Activated CD8-positive, alpha-beta memory T cell treated with anti-CD3 and anti-CD28 coated beads, Interleukin-2, amount 50 U/mL, for 48 hours (primary cell): Measurements from ENCODE around the gene INAFM2.

Experiments
- DNase-seq: peaks from one replicate; pipeline ENCODE4 v3.0.0-alpha.2; 2020

Gene INAFM2

DNA sequence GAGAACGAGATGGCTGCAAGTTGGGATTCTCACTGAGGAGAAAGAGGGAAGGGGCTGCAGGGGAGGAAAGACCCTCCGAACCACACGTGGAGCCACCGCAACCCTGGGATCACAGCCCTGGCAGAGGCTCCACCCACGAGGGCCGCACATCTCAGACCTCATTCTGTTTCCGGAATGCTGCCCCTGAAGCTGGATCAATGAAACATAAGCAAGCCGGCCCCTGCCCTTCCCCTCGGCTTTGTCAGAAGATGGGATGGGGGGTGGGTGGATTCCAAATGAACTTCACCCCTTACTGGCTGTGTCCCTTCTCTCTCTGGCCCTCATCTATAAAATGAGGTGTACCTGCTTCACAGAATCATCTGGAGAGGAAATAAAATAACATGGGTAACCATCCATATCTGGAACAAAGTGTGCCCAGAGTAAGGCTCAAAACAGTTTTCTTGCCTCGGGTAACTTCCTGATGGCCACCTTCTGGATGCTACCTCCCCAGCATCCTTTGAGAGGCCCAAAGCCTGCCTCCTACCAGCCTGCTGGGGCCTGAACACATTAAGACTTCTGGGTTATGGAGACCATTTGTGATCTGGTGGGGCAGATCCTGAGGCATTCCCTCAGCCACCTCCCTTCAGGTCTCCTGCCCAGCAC is 21.9 kb downstream of the INAFM2 start:
- no peak for DNase-seq

DNA sequence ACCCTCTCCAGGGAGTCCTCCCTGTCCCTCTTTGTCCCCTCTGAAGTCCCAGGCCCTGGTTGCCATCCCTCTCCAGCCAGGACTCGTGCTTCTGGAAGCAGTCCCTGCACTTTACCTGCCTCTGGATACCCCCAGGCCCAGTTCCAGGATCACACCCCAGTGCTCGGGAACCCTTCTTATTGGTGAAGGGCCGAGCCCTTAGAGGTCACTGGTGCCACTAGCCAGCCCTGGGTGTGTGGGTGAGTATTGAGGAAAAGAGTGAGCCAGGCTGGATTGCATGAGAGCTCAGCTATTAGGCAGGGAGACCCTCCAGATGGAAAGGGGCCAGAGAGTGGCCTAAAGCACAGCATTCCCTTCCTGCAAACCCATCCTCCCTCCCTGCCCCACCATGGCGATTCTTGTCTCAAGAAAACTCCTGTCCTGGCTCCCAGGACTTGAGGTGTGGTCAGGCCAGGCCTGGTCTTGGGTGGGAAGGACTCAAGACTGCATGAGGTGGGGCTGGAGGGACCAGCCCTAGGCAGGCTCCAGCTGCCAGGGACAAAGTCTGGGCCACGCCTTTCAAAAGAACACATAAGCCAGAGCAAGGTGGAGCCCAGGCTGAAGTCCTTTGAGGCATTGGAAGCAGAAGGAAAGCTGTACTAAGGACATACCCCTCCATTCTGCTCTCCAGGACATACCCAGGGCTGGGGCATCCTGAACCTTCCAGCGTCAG is 22.5 kb downstream of the INAFM2 start:
- no peak for DNase-seq

DNA sequence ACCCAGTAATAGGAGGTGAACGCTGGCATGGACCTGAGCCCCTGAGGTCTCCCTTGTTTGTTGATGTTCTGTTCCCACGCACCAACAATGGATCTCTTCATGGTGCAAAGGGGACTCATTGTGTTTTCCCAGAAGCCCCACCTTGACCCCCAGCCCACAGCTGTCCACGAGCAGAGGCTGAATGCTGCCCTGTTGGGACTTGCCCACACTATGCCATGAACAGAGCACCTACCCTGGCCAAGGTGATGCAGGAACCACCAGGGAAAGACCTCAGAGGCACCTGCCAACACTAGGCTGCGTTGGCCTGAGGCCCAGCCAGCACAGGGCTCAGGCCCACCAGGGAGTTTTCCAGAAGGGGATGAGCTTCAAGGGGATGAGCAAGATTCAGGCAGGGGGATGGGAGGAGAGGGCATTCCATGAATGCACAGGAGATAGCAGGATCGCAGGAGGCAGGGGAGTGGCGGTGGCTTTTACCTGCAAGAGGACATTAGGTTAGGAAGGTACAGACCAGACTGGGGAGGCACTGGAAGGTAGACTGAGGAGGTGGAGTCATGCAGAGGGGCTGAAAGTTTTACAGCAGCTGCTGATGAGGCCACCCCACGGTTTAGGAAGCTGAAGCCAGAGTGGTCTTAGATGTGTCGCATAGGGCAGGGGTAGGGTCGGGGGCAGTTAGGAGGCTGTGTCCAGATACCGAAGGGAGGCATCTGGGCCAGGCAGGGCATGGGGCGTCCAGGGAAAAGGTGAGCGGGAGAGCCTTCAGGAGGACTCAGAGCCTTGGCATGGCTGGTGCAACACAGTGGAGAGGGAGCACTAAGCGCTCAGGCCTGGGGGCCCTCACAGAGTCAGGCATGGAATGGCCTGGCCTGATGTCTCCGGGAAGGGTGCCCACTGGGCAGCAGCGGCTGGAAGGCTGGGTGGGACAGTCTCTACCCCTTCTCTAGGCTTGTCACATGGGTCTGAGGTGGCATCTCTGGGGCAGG is 23.4 kb downstream of the INAFM2 start:
- DNase-seq, result no peak

DNA sequence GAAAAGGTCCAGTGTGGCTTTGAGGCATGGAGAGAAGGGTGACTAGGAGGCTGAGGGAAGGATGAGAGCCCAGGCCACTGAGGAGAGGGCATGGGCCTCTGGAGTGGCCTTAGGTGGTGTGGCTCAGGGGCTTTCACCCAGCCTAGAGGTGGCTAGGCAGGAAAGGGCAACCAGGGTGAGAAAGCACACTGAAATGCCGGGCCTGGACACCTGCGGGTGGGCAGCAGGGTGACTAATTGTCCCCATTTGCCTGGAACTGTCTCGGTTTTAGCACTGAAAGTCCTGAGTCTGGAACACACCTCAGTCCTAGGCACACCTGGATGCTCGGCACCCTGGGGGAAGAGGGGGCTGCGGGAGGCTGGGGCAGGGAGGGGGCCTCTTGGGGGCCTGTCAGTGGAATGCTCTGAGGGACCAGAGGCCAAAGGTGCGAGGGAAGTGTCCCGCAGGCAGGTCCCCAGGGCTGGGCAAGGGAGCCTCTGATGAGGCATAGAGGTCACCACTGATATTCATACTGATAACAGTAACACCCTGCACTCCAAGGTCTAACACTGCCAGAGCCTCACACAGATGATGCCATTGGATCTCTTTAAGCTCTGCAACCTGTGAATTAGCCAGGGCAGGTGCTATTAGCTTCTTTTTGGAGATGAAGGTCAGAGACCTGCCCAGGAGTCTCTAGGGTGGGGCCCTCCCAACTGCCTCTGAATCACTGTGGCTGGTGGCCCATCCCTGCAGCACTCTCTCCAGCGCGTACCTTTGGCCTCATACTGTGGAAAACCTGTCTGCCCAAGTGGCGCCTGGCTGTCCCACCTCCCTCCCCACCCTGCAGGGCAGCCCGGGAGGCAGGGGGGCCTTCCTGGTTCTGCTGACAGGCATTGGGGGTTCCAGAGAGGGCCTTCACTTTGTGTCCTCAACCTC is 24.3 kb downstream of the INAFM2 start:
- no peak for DNase-seq

DNA sequence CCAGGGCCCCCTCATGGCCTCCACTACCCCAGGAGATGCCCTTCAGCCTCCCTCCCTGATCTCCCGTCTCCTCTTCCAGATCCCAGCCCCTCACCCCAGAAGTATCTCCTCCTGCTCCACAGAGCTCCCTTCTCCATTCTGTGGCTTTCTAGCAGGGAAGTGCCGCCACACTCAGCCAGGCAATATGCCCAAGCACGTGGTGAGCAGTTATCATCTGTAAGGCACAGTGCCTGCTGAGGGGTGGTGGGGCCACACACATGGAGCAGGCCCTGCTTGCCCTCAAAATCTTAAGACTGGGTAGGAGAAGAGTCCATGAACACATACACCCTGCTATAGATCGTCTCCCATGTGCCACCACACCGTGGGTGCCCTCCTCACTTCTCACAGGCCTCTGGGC is 25.0 kb downstream of the INAFM2 start:
- DNase-seq, result no peak

DNA sequence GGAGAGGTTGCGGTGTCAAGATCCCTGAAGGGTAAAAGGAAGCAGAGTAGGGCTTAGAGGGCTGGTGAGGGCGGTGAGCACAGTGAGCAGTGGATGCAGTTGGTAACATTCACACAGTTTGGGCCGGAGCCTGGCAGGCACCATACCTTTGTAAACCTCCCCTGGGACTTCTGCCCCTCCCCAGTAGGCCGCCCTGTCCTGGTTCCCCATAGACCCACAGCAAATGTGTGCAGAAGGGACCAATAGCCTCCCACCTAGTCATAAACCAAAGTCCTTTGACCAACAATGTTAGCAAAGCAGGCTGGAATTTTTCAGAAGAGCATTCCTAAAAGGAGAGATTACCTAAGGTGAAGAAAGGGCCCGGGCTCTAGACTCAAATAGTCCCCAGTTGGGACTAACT is 25.7 kb downstream of the INAFM2 start:
- DNase-seq, result no peak

DNA sequence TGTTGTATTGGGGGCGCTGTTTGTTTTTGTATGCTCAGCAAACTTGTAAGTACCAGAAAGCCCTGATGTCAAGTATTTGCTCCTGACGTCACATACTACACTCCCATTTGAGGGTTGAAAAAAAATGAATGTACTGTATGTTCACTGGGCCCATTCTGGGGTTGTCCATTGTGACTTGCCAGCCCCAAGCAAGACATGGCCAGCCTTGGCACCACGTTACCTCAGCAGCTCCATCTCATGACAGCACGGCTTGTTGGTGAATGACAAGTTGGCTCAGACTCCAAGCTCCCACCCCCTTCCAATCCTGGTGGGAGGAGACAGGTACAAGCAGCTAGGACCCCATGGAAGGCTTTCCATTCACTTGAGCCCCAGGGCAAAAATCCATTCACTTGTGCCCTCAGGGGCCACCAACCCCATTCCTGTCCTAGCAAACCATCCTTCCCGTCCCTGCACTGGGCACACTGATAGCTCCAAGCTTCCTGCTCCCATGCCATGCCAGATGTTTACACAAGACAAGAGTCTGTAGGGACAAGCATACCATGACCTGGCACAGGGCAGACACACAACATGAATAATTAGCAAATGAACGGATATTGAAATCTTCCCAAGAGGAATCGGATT is 28.9 kb downstream of the INAFM2 start:
- no peak for DNase-seq

DNA sequence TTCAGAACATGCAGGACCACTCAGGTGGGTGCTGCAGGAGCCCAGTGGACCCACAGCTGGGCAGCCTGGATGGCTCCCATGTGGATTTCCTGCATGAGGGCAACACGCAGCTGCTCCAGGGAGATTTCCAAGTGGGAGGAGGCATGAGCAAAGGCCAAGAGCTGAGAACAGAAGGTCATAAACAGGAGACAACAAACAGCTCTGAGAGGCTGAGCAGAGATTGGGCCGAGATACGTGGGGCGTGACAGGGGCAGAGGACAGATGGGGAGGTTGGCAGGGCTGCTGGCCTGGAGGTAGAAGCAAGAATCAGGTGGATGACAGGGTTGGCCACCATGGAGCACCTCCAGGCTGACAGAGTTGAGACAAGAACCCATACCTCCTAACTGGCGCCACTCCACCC is 30.2 kb downstream of the INAFM2 start:
- no peak for DNase-seq

DNA sequence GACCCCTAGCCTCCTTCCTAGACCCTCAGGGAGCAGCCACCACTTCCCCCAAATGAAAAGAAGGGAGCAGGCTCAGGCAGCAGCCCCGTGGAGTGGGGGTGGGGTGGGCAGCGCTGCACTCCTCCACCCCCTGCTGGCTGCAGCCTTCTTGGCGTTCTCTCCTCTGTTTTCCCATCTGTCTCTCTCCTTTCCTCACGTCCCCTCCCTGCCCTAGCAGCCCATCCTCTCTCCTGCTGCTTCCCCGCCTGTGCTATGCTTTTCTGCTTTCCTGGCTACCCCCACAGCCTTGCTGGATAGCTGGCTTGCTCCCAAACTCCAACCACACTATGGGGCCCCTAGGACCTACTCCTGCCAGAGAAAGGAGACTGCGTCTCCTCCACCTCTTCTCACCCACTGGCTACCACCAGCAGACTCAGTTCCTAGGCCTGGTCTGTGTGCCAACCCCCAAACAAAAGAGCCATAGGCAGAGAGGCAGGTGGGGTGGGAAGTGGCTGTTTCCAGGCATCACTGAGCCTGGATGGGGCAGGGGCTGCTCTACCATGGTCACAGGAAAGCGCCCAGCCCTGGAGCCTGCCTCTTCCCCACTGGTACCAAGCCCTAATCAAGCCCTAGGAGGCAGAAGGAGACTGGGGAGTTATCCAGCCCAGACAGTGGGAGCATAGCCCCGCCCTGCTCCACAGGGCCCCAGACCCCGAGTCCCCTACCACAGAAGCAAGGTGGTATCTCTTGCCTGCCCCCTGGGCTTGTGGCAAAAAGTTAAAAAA is 31.1 kb downstream of the INAFM2 start:
- DNase-seq, result no peak

DNA sequence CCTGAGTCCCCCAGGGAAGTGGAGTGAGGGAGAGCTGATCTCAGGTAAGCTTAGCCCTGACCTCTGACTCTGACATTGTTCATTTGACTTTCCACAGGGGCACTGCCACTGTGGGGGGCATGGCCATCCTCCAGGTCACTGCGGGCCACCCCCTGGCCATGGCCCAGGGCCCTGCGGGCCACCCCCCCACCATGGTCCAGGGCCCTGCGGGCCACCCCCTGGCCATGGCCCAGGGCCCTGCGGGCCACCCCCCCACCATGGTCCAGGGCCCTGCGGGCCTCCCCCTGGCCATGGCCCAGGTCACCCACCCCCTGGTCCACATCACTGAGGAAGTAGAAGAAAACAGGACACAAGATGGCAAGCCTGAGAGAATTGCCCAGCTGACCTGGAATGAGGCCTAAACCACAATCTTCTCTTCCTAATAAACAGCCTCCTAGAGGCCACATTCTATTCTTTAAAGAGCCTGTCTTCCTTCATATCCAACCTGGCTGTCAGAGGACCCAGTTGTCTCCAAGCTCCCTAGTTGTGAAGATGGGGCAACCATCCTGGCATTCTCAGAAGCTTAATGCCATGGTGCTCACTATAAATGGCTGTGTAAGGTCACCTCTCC is 32.6 kb downstream of the INAFM2 start:
- no peak for DNase-seq

DNA sequence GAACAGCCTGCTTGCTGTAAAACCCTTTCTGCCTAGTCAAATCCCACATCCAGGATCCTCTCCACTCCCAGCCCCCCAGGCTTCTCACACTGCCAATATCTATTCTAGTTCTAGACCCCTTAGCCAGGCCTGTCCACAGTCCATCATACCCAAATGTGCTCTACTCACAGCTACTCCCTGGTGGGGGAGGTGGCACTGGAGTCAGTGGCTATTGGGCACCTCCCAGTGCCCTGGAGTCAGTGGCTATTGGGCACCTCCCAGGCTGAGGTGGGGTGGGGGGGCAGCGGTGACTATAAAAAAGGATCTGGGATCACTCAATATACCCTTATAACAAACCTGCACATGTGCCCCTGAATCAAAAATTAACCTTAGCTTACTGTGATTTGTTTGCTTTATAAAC is 33.8 kb downstream of the INAFM2 start:
- no peak for DNase-seq

DNA sequence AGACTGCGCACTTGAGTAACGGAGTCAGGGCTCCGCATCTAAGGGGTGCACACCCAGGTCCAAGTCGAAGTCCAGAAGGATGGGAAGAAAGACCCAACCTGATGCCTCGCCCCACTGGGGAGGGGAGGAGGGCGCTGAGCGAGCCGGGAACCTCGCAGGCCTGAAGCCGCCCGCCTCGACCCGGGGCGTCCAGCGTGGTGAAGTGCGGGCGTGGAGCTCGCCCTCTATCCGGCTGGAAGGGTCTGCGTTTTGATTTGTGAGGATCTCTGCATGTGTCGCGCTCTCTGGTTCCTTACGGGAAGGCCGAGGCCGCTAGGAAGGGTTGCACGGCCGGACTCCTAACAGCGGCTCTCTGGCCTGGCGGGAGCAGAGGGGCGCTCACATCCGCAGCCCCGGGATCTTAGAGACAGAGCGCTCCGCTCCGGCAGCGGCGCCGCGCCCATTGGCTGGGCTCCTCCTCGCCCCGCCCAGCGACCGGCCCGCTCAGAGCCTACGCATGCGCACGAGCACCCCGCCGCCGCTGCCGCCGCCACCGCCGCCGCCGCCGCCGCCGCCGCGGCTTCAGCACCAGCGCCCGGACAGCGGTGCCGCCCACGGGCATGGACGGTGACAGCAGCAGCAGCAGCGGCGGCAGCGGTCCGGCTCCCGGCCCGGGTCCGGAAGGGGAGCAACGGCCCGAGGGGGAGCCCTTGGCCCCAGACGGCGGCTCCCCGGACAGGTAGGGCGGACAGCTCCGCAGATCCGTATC is 34.4 kb downstream of the INAFM2 start, which contains the start of gene DISP2:
Gene DISP2, plus strand, starts transcription at position 497 of the 748 bp plus-strand sequence. Its CDS starts 103 bp downstream, at position 600.
- peak; percentile 96 for DNase-seq

DNA sequence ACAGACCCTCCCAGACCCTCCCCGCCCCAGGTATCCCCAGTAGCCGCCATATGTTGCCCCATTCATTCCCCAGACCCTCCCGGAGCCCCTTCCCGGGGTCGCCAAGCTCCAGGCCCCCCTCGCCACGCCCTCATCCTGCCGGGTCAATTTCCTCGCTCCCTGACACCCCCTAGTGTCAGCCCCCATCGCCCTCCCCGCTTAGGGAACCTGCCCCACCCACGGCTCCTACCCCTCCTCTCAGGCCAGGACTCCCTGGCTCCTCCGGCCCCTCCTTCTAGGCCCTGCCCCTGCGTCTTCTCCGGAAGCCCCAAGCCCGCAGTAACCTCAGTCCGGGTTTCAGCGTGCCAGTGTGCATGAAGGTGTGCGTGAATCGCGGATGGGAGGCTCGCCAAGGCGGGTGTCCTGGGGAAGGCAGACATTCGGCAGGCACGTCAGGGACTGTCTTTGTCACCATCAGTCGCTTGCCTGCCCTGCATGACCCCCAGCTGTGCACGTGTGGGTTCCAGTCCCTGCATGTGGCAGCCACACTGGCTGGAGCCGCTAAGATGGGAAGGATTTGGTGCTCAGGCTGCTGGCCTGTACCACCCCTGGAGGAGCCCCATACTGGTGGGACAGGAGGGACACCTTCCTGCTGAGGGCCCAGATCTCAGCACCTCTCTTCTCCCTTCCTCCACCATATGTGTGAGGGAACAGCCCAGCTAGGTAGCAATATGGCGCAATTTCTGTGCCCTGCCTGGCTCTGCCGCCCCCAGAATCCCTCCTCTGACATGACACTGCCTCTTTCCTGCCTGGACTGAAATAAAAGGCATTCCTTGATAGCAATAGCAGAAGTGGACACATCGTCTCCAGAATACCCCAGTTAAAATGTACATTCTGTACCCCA is 35.2 kb downstream of the INAFM2 start:
- DNase-seq, result no peak

DNA sequence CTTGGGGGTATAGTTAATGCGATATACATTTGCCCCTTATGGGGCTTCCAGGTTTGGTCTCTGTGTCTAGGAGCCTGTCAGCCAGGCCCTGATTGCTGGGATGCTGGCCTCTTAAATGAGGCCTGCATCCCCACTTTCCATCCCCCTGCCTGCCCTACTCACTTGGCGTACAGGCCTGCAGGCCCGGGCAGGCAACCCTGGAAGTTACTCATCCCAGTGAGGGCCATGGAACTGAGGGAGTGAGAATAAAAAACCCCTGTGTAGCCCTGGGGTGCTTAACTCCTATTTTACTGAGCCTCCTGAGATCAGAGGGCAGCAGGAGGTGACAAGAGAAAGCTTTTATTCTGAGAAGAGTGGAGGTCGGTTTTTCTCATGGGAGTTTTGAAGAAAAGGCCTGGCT is 36.5 kb downstream of the INAFM2 start:
- DNase-seq, result no peak

DNA sequence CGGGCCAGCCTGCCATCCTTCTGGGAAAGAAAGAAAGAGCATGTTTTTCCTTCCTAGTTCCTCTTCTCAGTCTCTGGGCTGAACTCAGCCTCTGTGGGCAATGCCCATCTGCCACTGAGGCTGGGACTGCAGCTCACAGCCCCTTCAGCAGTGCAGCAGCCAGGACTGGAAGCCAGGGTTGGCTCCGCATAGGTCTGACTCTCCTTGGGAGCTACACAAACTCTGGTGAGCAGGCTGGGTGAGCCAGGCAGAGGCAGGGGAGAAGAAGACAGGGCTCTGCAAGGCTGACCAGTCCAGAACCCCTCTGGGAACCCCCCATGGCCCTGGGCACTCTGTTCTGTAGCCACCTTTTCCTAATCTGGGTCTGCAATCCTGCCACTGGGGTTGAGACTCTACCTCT is 38.1 kb downstream of the INAFM2 start:
- DNase-seq, result no peak

DNA sequence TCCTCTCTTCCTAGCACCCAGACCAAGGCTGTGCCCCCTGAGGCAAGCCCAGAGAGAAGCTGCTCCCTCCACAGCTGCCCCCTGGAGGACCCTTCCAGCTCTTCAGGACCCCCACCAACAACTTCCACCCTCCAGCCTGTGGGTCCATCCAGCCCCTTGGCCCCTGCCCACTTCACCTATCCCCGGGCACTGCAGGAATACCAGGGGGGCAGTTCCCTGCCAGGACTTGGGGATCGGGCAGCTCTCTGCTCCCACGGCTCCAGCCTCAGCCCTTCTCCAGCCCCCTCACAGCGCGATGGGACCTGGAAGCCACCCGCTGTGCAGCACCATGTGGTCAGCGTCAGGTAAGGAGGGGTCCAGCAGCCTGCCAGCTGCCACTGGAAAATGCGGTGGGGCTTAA is 40.1 kb downstream of the INAFM2 start:
- DNase-seq, result no peak

DNA sequence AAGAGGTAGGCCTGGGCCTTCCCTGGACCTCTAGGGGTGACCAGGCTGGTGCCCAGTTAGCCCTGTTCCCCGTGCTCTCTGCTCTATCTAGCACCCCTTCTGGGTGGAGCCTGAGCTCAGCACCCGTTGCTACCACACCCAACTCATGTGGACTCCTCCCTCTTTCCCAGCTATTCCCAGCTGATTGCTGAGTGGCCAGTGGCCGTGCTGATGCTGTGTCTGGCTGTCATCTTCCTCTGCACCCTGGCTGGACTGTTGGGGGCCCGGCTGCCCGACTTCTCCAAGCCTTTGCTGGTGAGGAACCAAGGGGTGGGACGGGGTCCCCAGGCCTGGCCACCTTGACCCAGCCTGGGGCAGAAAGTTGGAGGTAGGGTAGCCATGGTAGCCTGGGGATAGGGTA is 40.8 kb downstream of the INAFM2 start:
- DNase-seq, result no peak

DNA sequence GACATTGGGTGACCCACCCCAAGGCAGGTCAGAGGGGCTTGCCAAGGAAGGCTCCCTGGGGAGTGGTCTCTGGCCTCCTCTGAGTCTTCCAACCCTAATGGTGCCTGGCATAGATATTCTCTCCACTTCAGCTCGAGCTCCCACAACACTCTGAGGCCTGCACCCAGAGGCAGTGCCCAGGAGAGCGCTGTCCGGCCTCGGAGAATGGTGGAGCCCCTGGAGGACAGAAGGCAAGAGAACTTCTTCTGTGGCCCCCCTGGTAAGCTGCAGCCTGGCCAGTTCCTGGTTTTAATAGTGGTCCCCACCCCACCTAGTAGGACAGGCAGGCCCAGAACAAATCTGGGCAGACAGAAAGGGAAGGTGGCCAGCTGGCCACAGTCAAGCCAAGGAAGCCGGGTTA is 41.5 kb downstream of the INAFM2 start:
- DNase-seq, result no peak
